ENCODE results near the gene TRPC6. TPM values are rescaled to one million over a fixed set of nuclear protein-coding genes. Genes with fewer than 3 reads are reported as not detected.
"Not testable (repeated sequence)": the region's sequence is repeated elsewhere in the genome, so short reads cannot be mapped to it uniquely, and the experiment has no call there.

Gene TRPC6
- total RNA-seq, 2 experiments from 2014 or later, result not detected

GRCh38 chr11:101458161-101458560 lies 125.6 kb downstream of the TRPC6 start:
- Mint-ChIP-seq H3K36me3 (no peaks in the 10 kb centered on the region), H3K4me1 (no peaks in the 10 kb centered on the region), H3K4me3 (no peak overlapping the region), H3K27ac (no peak overlapping the region), H3K27me3 (no peaks in the 10 kb centered on the region), H3K9me3 (ENCODE audit: low read depth) (no peaks in the 10 kb centered on the region)
- DNase-seq (no peak), ATAC-seq (no peak)
- CTCF ChIA-PET, result no interaction called here

DNA sequence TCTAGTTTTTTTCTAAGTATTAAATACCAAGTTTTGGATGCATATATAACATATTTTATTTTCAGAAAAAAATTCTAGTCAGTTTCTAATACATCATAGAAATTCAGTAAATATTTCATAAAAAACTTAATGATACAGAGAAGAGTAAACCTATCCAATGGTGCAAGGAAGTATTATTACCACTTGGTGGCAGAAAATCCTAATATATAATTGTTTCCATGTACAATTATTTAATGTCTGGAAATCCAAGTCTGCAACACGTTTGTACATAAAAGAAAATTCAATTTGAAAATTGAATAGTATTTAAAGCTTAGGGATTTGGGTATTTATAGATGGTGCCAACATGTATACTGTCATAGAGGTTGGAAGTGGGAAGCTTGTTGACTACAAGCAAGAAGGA lies 127.0 kb downstream of the TRPC6 start:
- no peak for ATAC-seq
- CTCF ChIA-PET, result interaction anchor here (1.3 kb wide), 1 partner anchor 551 kb away, joined by 4 read pairs; no protein-coding TSS in a partner anchor
- no peaks in the 10 kb centered on the region for H3K36me3 Mint-ChIP-seq
- DNase-seq, result no peak
- H3K4me1 Mint-ChIP-seq, result no peaks in the 10 kb centered on the region
- H3K4me3 Mint-ChIP-seq, result no peak overlapping the region
- H3K27me3 Mint-ChIP-seq, result no peaks in the 10 kb centered on the region
- no peak overlapping the region for H3K27ac Mint-ChIP-seq
- no peaks in the 10 kb centered on the region for H3K9me3 Mint-ChIP-seq (ENCODE audit: low read depth)

- Mint-ChIP-seq H3K27ac (no peak overlapping the region), H3K4me3 (no peak overlapping the region), H3K4me1 (no peaks in the 10 kb centered on the region), H3K36me3 (no peaks in the 10 kb centered on the region), H3K9me3 (ENCODE audit: low read depth) (peaks cover 4% of the 10 kb centered on the region), H3K27me3 (no peaks in the 10 kb centered on the region)
- DNase-seq (no peak), ATAC-seq (no peak)
- CTCF ChIA-PET, result no interaction called here
Measured at GRCh38 chr11:101453682-101454081, 130.1 kb downstream of the TRPC6 start.

GRCh38 chr11:101448881-101449442 lies 134.8 kb downstream of the TRPC6 start:
- no peak overlapping the region for H3K27ac Mint-ChIP-seq
- no peak overlapping the region for H3K4me3 Mint-ChIP-seq
- H3K9me3 Mint-ChIP-seq (ENCODE audit: low read depth), result peaks cover 6% of the 10 kb centered on the region
- no peaks in the 10 kb centered on the region for H3K36me3 Mint-ChIP-seq
- no peaks in the 10 kb centered on the region for H3K4me1 Mint-ChIP-seq
- ATAC-seq (no peak), DNase-seq (no peak)
- H3K27me3 Mint-ChIP-seq, result no peaks in the 10 kb centered on the region
- CTCF ChIA-PET, result no interaction called here

GRCh38 chr11:101446726-101447125 lies 137.1 kb downstream of the TRPC6 start:
- H3K27ac Mint-ChIP-seq, result no peak overlapping the region
- DNase-seq, result no peak
- H3K36me3 Mint-ChIP-seq, result no peaks in the 10 kb centered on the region
- ATAC-seq, result no peak
- no peaks in the 10 kb centered on the region for H3K27me3 Mint-ChIP-seq
- peaks cover 6% of the 10 kb centered on the region for H3K9me3 Mint-ChIP-seq (ENCODE audit: low read depth)
- CTCF ChIA-PET, result no interaction called here
- H3K4me3 Mint-ChIP-seq, result no peak overlapping the region
- no peaks in the 10 kb centered on the region for H3K4me1 Mint-ChIP-seq

DNA sequence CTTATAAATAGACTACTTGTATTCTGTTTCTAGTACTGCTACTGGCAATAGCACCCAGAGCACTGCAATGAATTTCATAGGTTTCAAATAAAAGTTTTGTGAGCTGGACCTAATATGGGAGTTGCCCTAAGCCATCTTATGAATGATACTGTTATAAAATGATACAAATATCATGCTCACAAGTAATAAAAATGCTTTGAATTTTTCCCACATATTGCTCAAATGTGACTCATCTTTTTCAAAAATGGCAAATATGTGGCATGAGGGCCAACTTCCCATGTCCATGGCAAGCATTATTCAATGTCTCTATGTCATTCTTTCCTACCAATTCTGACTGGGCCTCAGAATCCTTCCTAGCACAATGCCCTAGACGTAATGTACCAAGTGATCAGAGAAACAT lies 137.6 kb downstream of the TRPC6 start:
- CTCF ChIA-PET, result no interaction called here
- H3K36me3 Mint-ChIP-seq, result no peaks in the 10 kb centered on the region
- DNase-seq (no peak), ATAC-seq (no peak)
- no peak overlapping the region for H3K27ac Mint-ChIP-seq
- peaks cover 6% of the 10 kb centered on the region for H3K9me3 Mint-ChIP-seq (ENCODE audit: low read depth)
- H3K27me3 Mint-ChIP-seq, result no peaks in the 10 kb centered on the region
- H3K4me1 Mint-ChIP-seq, result no peaks in the 10 kb centered on the region
- no peak overlapping the region for H3K4me3 Mint-ChIP-seq

DNA sequence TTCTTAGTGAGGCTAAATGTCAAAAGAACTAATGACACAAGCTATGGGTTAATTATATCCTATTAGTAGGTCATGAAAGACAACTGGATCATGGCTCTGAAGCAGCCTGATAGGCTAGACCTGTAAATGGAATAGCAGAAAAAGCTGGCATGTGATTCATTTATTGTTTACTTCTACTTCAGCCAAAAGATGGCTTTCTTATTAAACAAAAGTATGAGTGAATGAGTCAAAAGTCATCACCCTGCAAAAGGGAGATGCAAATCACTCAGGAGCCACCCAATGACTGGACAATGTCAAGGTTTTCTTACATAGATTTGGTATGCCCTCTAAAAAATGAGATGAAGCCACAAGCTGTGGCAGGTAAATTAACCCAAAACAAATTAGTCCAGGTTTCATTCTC lies 138.0 kb downstream of the TRPC6 start:
- Mint-ChIP-seq H3K27ac (no peak overlapping the region), H3K27me3 (no peaks in the 10 kb centered on the region), H3K4me1 (no peaks in the 10 kb centered on the region), H3K36me3 (no peaks in the 10 kb centered on the region), H3K9me3 (ENCODE audit: low read depth) (peaks cover 5% of the 10 kb centered on the region), H3K4me3 (no peak overlapping the region)
- ATAC-seq (no peak), DNase-seq (no peak)
- CTCF ChIA-PET, result no interaction called here

GRCh38 chr11:101444851-101445250 lies 139.0 kb downstream of the TRPC6 start:
- H3K9me3 Mint-ChIP-seq (ENCODE audit: low read depth), result peaks cover 1% of the 10 kb centered on the region
- no peaks in the 10 kb centered on the region for H3K4me1 Mint-ChIP-seq
- no peak for ATAC-seq
- H3K27me3 Mint-ChIP-seq, result no peaks in the 10 kb centered on the region
- H3K27ac Mint-ChIP-seq, result no peak overlapping the region
- H3K4me3 Mint-ChIP-seq, result no peak overlapping the region
- no peaks in the 10 kb centered on the region for H3K36me3 Mint-ChIP-seq
- CTCF ChIA-PET, result no interaction called here
- DNase-seq, result no peak

DNA sequence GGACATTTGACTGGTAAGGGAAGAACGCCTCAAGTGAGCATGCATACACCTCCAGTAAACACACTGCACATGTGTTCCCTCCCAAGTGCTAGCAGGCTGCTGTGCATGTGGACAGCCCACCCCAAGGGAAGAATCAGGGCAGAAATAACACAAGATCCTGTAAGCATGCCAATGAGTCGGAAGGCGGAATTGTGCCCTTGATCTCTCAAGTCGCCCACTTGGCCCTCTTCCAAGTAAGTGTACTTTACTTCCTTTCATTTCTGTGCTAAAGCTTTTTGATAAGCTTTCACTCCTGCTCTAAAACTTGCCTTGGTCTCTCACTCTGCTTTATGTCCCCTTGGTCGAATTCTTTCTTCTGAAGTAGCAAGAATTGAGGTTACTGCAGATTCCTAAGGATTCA lies 139.6 kb downstream of the TRPC6 start:
- no peaks in the 10 kb centered on the region for H3K36me3 Mint-ChIP-seq
- no peak overlapping the region for H3K4me3 Mint-ChIP-seq
- no peak for ATAC-seq
- CTCF ChIA-PET, result no interaction called here
- no peaks in the 10 kb centered on the region for H3K27me3 Mint-ChIP-seq
- no peaks in the 10 kb centered on the region for H3K4me1 Mint-ChIP-seq
- H3K27ac Mint-ChIP-seq, result no peak overlapping the region
- peaks cover 1% of the 10 kb centered on the region for H3K9me3 Mint-ChIP-seq (ENCODE audit: low read depth)
- DNase-seq, result no peak

DNA sequence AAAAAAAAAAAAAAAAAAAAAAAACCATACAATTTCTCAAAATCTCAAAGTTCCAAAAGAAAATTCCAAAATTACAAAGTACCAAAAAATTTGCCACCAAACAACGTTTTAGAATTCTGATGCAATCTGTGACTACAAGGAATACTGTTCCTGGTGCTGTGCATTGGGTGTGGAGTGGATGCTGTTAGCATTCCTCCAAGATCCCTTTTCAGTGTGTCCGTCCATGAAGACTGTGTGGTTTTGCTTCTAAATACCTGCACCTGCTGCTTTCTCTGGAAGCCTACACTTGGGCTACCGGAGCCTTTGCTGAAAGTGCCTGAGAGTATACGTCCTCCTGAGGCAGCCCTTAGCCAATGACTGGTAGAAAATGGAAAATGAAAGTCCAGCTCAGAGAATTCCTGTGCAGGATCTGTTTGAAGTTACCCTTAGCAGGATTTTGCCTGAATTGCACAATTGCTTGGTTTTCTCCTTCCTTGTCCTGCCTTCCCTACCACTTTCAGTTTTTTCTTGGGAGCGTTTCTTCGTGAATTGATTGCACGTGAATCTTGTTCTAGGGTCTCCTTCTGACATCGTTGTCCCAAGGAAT lies 140.8 kb downstream of the TRPC6 start:
- CTCF ChIA-PET, result no interaction called here
- DNase-seq (no peak), ATAC-seq (no peak)
- Mint-ChIP-seq H3K4me3 (no peak overlapping the region), H3K27ac (no peak overlapping the region), H3K9me3 (ENCODE audit: low read depth) (peaks cover 1% of the 10 kb centered on the region), H3K27me3 (no peaks in the 10 kb centered on the region), H3K4me1 (no peaks in the 10 kb centered on the region), H3K36me3 (no peaks in the 10 kb centered on the region)

GRCh38 chr11:101442171-101442570 lies 141.6 kb downstream of the TRPC6 start:
- no peaks in the 10 kb centered on the region for H3K36me3 Mint-ChIP-seq
- no peak overlapping the region for H3K4me3 Mint-ChIP-seq
- peaks cover 1% of the 10 kb centered on the region for H3K9me3 Mint-ChIP-seq (ENCODE audit: low read depth)
- DNase-seq (no peak), ATAC-seq (no peak)
- CTCF ChIA-PET, result no interaction called here
- H3K27ac Mint-ChIP-seq, result no peak overlapping the region
- H3K4me1 Mint-ChIP-seq, result no peaks in the 10 kb centered on the region
- H3K27me3 Mint-ChIP-seq, result no peaks in the 10 kb centered on the region

DNA sequence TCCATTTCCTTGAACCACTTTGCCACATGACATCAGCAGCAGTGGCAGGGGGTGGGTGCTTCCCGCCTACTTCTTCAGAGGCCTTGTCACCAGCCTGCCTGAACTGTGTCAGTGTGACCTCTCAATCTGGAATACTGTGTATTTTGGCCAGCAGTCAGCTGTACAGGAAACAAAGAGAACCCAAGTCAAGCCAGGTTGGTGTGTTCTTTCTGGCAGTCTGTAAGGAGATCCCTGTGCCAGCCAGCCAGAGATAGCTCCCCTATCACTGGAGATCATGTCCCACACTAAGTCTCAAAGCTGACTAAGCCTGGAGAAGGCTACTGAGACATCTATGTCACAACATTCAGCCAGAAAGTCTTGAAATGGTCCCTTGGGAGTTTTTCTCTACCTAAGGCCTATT lies 142.1 kb downstream of the TRPC6 start:
- peaks cover 3% of the 10 kb centered on the region for H3K9me3 Mint-ChIP-seq (ENCODE audit: low read depth)
- CTCF ChIA-PET, result no interaction called here
- ATAC-seq (no peak), DNase-seq (no peak)
- H3K36me3 Mint-ChIP-seq, result no peaks in the 10 kb centered on the region
- no peak overlapping the region for H3K27ac Mint-ChIP-seq
- H3K27me3 Mint-ChIP-seq, result no peaks in the 10 kb centered on the region
- no peaks in the 10 kb centered on the region for H3K4me1 Mint-ChIP-seq
- H3K4me3 Mint-ChIP-seq, result no peak overlapping the region

DNA sequence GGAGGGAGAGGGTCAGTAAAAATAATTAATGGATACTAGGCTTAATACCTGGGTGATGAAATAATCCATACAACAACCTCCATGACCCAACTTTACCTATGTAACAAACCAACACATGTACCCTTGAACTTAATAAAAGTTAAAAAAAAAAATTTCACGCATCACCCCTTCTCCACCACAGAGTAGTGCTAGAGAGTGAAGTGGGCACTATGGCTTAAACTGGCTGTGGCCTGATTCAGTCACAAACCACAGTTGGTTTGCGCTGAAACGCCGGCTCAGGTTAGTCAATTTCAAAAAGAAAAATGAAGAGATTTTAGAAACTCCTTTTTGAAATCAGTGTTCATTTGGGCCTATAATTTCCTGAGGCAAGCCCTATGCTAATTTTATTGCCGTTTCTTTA lies 144.3 kb downstream of the TRPC6 start:
- H3K27me3 Mint-ChIP-seq, result no peaks in the 10 kb centered on the region
- no peaks in the 10 kb centered on the region for H3K4me1 Mint-ChIP-seq
- CTCF ChIA-PET, result no interaction called here
- no peak for ATAC-seq
- H3K4me3 Mint-ChIP-seq, result no peak overlapping the region
- no peak for DNase-seq
- no peaks in the 10 kb centered on the region for H3K36me3 Mint-ChIP-seq
- no peak overlapping the region for H3K27ac Mint-ChIP-seq
- H3K9me3 Mint-ChIP-seq (ENCODE audit: low read depth), result peaks cover 3% of the 10 kb centered on the region

DNA sequence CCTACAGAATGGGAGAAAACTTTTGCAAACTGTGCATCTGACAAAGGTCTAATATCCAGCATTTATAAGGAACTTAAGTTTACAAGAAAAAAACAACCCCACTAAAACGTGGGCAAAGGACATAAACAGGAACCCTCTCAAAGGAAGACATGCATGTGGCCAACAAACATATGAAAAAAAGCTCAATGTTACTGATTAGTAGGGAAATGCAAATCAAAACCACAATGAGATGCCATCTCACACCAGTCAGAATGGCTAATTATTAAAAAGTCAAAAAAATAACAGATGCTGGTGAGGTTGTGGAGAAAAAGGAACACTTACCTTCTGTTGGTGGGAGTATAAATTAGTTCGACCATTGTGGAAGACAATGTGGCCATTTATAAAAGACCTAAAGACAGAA lies 145.1 kb downstream of the TRPC6 start:
- H3K4me3 Mint-ChIP-seq; H3K9me3 Mint-ChIP-seq (ENCODE audit: low read depth); H3K4me1 Mint-ChIP-seq; H3K36me3 Mint-ChIP-seq; DNase-seq; ATAC-seq; CTCF ChIA-PET; H3K27ac Mint-ChIP-seq; H3K27me3 Mint-ChIP-seq: not testable (repeated sequence)

DNA sequence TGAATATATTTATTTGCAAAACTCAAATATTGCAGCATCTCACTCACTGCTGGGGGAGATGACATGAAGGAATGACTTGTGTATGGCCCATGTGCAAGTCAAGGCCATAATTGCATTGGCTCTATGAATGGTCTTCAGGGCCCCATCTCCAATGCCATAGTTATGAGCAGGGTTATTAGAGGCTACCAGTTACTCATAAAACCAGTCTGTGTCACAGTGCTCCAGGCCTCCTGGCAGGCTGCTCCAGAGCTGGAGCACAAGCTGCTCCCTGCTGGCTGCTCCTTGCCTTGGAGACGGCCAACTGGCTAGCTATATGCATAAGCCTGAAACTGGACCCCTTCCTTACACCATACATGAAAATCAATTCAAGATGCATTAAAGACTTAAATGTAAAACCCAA lies 145.7 kb downstream of the TRPC6 start:
- Mint-ChIP-seq H3K36me3 (no peaks in the 10 kb centered on the region), H3K4me3 (no peak overlapping the region), H3K9me3 (ENCODE audit: low read depth) (peaks cover 1% of the 10 kb centered on the region), H3K4me1 (no peaks in the 10 kb centered on the region), H3K27ac (no peak overlapping the region), H3K27me3 (no peaks in the 10 kb centered on the region)
- ATAC-seq (no peak), DNase-seq (no peak)
- CTCF ChIA-PET, result no interaction called here
